NCI-H2196 treated with DMSO at 0.1 percent for 48 hours (cell line): ENCODE data around the gene VIL1.

Experiments
- DNase-seq: peaks from one replicate; lab custom pipeline; 2025; ENCODE audit not compliant: unreplicated experiment; lab: John Stamatoyannopoulos, UW

The VIL1 gene

DNA sequence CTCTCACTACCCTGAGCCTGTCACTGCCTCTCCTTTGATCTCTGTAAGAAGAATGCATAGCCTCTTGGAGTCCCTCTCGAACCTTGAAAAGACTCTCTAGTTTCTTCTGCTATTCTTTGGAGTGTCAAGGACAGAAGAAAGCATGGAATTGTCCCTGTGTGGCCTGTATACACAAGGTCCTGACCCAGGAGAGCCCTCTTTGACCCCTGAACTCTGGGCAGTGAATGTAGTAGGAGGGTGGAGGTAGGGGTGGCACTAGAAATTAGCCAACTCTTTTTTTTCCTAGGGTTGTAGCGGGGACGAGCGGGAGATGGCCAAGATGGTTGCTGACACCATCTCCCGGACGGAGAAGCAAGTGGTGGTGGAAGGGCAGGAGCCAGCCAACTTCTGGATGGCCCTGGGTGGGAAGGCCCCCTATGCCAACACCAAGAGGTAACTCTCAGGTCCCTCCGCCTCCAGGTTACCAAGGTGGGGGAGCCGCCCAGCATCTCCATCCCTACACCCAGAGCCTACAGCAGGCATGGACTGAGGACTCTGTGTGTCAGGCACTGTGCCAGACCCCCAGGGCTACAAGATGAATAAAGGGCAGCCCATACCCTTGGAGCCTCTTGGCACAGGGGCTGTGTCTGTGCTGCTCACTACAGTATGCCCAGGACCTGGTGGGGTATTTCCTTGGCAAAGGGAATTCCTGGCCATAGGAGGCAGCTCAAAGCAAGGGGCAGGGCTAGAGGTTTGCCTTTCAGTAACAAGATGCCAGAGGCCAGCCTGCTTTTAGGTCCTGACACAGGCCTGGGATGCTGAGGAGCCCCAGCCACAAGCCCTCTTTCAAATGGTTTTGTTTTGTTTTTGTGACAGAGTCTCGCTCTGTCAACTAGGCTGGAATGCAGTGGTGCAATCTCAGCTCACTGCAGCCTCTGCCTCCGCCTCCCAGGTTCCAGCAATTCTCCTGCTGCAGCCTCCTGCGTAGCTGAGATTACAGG, 16.4 kb downstream of the VIL1 start:
- DNase-seq, result no peak

DNA sequence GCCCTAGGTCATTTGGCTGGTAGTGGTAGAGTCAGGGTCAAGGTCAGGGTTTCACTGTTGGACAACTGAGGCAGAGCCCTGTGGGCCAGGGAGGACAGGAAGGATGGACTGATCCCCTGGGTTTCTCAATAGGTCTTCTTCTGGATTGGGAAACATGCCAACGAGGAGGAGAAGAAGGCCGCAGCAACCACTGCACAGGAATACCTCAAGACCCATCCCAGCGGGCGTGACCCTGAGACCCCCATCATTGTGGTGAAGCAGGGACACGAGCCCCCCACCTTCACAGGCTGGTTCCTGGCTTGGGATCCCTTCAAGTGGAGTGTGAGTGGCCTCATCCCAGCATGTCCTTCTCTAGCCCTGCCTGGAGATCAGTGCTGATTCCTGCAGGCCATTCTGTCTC, 18.1 kb downstream of the VIL1 start:
- DNase-seq, result no peak

DNA sequence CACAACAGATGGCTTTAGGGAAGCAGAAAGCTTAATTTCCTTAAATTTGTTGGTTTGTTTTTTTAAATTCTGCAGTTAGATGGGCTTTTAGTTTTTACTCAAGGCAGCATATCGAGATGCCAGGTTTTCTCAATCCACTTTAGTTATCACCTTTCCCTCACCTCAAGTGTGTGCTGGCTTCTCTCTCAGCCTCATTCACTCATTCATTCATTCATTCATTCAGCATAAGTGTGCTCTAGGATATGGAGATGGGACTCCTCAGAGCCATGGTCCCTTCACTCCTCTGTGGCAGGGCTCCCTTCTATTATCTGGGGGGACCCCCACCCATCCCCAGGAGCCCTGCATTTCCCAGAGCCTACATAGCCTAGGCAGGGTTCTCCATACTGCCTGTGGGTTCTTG, 19.0 kb downstream of the VIL1 start:
- DNase-seq, result no peak

DNA sequence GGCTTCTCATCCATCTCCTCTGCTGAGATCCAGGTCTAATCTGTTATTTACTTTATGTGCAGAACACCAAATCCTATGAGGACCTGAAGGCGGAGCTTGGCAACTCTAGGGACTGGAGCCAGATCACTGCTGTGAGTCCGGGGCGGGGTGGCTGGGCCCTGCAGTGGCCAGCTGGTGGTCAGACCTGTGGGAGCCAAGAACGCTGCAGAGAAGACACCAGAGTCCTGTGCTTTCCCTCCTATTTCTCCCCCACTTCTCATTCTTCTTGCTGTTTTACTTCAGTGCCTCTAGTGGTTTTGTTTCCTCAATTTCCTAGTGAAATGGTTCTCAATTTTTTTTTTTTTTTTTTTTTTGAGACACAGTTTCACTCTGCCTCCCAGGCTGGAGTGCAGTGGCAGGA, 19.7 kb downstream of the VIL1 start:
- DNase-seq, result no peak

DNA sequence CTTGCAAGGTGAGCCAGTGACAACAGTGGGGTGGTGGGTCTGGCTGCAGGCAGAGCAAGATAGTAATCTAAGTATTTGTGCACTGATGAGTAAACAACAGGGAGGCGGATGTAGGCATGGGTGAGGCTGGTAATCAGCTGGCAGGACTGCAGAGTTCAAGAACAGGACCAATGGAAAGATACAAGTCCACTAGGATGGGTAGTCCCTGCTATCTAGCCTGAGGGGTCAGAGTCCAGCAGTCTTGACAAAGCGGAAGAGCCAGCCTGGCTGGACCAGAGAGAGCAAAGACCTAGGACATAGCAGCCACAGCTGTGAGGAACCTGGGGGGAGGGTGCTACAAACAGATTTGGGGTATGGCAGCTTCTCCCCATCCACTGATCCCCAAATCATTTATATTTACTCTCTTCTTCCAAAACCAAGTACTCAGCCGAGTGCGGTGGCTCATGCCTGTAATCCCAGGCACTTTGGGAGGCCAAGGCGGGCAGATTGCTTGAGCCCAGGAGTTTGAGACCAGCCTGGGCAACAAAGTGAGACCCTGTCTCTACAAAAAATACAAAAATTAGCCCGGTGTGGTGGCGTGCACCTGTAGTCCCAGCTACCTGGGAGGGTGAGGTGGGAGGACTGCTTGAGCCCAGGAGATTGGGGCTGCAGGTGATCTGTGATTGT, 25.9 kb downstream of the VIL1 start:
- no peak for DNase-seq

DNA sequence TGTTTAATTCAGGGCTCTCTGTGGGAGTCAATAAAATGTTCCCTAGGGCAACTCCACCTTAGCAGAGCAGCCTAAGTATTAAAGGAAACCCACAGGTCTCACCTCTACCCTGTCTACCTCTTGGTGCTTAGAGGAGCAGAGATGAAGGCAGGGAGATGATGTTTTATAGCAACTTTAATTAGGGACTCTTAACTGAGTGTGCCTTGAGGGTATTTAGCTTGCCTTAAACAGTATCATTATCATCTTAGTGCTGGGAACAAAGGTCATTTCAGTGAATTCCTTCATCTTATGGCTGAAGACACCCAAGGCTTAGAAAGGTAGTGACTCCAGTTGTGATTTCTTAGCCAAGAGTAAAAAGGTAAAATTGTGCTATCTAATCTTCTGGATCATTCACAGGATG, 26.7 kb downstream of the VIL1 start:
- no peak for DNase-seq

DNA sequence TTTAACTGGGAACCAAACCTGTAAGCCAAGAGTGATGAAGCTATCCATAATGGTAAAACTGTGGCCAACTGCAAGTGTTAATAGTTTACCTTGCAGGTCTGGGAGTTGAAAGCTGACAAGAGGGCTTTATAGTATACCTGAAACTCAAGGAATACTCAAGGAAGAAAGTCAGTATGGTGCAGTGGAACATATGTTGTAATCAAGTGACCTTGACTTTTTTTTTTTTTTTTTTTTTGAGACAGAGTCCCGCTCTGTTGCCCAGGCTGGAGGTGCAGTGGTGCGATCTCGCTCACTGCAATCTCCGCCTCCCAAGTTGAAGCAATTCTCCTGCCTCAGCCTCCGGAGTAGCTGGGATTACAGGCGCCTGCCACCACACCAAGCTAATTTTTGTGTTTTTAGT, 27.6 kb downstream of the VIL1 start:
- no peak for DNase-seq

DNA sequence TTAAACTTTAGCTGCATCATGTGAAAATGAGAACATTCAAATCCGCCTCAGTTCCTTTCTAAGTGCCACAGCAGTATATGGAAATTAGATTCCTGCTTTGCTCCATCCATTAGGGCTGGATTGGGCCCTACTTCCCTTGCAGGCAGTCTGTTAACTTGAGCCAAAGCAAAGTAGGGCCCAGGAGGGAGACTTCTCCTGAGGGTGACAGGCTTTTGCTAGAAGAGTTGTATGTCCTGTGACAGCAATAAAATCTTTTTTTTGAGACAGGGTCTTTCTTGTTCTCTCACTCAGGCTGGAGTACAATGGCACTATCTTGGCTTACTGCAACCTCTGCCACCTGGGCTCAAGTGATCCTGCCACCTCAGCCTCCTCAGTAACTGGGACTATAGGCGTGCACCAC, 28.1 kb downstream of the VIL1 start:
- DNase-seq, result no peak

DNA sequence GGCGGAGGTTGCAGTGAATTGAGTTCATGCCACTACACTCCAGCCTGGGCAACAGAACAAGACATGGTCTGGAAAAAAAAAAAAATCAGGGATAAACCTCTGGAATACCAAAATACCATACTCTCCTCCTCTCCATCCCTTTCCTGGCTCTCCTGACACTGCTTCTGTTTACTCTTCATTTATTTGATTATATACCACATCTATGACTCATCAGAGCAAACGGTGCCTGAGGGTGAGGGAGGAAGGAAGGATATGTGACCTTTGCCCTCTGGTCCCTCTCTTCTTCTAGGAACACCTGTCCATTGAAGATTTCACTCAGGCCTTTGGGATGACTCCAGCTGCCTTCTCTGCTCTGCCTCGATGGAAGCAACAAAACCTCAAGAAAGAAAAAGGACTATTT, 30.0 kb downstream of the VIL1 start:
- DNase-seq, result peak; percentile 29

DNA sequence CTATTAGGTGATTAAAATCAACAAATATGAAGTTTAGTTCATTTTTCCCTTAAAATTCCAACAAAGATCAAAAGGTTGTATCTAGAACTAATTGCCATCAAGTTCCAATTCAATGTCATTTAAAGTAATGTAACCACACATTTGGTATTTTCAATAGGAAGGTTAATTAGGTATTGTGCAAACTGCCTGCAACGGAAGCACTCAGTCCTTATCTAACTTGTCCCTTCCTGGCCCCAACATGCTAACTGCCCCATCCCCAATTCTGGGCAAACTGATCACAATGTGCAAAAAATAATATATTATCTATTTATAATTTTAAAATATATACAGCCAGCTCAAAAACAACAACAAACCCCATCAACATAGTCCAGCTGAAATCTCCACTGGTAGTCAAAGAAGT, 33.2 kb downstream of the VIL1 start:
- no peak for DNase-seq

DNA sequence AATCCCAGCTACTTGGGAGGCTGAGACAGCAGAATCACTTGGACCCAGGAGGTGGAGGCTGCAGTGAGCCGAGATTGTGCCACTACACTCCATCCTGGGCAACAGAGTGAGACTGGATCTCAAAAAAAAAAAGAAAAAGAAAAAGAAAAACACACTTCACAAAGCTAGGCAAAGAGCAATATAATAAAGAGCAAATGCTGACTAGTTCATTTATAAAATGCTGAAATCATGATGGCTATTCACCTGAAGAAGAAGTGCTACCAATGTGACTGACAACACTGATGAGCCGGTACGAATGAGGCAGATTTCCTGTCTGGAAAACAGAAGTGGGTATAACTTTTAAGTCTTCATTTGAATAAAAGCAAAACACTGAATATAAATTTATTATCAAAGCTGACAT, 37.9 kb downstream of the VIL1 start:
- no peak for DNase-seq

DNA sequence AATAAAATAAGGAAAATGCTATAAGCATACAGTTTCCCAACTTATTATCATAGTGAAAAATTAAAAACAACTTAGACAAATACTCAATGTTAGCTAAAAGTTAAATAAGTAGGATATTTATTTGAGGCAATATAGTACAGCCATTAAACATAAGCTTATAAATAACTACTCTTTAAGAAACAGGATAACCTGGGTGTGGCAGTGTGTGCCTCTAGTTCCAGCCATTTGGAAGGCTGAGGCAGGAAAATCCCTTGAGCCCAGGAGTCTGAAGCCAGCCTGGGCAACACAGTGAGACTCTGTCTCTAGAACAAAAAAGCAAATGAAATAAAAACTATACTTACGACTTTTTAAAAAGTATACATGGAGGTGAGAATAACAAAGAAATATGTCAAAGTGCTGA, 39.7 kb downstream of the VIL1 start:
- DNase-seq, result no peak

DNA sequence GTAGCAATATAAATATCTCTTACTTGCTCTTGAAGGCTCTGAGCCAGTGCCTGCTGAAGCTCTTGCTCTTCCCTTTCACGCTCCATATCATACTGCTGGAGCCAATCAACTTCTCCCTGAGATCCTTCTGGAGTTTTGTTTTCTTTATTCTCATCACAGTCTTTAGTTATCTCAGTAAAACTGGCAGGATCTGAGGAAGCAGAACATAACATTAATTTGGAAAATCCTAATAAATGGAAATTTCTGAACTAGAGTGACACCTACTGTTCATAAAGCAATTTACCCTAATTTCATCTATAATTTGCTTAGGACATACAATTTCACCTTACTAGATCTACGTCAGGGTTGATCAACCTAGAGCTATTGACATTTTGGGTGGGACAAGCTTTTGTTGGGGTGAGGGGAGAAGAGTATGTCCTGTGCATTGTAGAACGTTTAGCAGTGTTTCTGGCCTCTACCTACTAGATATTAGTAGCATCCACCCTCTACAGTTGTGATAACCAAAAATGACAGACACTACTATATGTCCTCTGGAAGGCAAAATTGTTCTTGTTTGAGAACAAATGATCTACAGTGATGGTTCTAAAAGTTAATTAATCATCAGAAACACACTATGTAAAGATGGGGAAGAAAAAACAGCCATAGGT, 47.2 kb downstream of the VIL1 start:
- DNase-seq, result no peak

DNA sequence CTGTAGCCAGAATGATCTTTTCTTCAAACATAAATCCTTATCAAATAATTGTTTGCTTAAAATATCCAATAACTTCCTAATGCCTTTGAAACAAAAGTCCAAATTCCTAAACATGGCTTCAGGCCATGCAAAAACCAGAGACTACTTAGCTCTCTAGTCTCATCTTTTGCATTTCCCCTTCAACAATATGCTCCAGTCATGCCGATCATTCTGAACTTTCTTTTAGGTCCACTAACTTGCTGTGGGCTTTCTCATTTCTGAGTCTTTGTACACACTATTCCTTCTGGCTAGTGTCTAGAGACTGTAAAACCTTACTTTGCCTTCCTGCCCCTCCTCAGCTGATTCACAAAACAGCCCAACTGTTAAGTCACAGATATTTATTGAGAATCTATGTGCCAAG, 51.5 kb downstream of the VIL1 start:
- no peak for DNase-seq

DNA sequence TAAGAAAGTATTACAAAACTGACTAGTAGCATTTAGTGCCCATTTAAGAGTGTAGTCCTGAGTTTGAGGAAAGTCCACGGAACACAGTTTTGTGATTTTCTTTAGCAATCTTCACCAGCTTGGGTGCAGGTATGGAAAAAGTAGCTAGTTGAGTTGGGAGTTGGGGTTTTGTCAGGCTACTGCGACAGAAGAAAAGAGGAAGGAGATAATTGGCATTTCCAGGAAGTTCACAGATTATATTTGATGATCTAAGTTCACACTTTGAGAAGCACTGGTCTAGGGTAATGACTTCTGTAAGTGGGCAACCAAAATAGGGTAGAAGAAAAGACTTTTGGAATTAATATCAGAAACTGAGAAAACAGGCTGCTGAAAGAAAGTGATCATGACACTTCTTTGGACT, 52.1 kb downstream of the VIL1 start:
- no peak for DNase-seq

DNA sequence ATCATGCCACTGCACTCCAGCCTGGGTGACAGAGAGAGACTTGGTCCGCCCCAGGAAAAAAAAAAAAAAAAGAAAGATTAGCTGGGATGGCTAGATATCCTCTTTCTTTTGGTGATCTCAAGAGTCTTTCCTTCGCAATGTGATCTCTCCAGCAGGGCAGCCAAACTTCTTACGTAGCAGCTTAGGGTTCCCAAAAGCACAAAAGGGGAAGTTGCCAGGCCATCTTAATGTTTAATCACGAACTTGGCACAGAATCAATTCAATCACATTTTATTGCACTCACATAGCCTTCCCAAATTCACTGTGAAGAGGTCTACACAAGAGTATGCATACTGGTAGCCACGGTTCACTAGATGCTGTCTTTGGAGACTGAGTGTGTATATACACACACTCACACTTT, 53.1 kb downstream of the VIL1 start:
- DNase-seq, result no peak

DNA sequence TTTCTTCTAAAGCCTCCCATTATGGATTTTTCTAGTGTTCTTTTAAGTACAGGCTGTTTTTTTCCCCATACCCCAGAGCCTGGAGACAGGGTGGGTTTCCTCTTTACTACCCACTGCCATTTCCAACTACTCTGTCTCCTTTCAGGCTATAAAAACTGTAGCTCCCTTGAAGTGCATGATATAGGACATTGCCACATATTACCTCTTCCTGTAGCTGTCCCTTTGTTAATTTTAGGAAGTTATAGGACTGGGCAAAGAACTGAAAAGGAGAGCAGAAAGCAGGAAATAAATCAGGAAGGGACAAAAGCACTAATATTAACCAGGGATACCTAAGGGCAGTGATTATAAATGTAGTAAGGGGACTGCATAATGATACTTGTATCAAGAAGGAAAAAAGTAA, 54.1 kb downstream of the VIL1 start:
- DNase-seq, result no peak

DNA sequence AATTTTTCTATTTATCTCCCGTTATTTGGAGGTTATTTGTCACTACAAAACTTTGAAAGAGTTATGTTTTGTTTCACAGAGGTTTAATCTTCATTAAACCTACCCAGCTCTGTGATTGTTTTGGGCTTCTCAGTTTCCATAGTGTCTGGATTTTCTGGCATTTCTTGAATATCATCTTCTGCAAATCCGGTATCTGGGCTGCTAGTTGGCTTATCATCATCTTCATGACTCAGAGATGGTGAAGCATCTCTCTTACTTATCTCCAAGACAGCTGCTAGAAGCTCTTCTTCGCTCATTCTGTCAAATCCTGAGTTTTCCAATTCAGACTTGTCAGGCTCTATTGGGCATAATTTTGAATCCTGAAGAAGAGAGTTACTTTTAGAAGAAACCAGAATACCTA, 55.6 kb downstream of the VIL1 start:
- DNase-seq, result no peak

DNA sequence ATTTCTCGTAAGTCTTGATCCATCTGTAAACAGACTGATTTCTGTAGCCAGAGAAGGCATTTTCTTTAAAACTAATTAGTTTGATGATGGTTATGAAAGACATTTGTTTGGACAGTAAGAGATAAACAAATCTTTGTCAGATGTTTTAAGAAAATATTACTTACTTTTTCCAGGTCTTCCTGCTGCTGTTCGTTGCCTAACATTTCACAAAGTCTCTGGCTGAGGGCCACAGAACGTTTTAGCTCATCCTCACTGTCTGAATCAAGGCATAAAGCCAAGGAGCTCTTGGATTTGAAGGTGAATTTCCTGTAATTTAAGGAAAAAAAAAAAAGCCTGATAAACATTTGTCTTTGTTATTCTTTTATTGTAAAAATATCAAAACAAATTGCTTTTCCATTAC, 57.8 kb downstream of the VIL1 start:
- DNase-seq, result no peak

DNA sequence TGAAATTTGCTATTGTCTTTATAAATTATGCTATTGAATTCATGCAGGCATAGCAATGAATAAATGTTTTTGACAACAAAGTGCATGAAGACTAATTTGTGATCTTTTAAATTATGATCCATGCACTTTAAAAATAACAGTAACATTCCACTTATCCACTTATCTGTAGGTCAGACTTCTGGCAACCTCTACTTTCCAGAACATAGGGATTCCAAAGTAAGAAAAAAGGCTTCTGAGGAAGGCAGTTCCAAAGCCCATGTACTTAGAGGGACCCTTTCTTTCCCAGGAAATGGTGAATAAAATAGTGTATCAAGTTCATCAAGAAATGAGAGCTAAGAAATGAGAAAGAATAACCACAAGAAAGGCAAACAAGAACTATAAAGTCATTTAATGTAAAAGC, 58.3 kb downstream of the VIL1 start:
- no peak for DNase-seq

DNA sequence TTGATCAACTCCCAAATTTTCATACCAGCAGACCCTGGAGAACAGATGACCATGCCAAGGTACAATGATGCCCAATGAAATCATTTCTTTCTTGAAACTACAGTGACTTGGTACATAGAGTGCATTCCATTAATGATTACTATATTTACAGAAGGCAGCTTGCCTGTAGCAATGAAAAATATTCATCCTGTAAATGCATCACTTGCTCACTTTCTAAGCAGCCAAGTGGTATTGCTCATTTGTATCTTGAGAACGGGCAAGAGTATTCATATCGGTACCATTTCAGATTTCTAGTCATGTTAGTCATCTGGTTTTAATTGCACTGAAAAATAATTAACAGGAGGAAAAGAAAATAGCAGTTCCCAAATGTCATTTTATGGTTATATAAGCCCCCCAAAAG, 59.6 kb downstream of the VIL1 start:
- no peak for DNase-seq

DNA sequence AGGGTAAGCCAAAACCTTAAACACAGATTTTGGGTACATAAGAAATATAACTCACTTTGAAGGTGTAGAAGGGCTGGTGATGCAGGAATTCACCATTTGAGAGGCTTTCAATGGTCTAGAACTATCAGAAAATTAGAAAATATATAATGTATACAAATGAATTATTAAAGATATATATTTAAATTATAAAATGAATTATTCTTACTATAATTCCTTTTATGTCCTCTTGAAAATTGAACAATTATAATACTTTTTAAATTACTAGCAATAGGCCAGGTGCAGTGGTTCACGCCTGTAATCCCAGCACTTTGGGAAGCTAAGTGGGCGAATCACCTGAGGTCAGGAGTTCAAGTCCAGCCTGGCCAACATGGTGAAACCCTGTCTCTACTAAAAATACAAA, 60.7 kb downstream of the VIL1 start:
- no peak for DNase-seq
